COLO668 (cell line): ENCODE measurements around the gene CERKL.
"Not testable (repeated sequence)": the region's sequence is repeated elsewhere in the genome, so short reads cannot be mapped to it uniquely, and the experiment has no call there.

Source experiments
- DNase-seq: peaks from one replicate; lab custom pipeline; 2025; ENCODE audit not compliant: unreplicated experiment; lab: John Stamatoyannopoulos, UW

The CERKL gene, protein sequence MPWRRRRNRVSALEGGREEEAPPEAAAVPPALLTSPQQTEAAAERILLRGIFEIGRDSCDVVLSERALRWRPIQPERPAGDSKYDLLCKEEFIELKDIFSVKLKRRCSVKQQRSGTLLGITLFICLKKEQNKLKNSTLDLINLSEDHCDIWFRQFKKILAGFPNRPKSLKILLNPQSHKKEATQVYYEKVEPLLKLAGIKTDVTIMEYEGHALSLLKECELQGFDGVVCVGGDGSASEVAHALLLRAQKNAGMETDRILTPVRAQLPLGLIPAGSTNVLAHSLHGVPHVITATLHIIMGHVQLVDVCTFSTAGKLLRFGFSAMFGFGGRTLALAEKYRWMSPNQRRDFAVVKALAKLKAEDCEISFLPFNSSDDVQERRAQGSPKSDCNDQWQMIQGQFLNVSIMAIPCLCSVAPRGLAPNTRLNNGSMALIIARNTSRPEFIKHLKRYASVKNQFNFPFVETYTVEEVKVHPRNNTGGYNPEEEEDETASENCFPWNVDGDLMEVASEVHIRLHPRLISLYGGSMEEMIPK

DNA sequence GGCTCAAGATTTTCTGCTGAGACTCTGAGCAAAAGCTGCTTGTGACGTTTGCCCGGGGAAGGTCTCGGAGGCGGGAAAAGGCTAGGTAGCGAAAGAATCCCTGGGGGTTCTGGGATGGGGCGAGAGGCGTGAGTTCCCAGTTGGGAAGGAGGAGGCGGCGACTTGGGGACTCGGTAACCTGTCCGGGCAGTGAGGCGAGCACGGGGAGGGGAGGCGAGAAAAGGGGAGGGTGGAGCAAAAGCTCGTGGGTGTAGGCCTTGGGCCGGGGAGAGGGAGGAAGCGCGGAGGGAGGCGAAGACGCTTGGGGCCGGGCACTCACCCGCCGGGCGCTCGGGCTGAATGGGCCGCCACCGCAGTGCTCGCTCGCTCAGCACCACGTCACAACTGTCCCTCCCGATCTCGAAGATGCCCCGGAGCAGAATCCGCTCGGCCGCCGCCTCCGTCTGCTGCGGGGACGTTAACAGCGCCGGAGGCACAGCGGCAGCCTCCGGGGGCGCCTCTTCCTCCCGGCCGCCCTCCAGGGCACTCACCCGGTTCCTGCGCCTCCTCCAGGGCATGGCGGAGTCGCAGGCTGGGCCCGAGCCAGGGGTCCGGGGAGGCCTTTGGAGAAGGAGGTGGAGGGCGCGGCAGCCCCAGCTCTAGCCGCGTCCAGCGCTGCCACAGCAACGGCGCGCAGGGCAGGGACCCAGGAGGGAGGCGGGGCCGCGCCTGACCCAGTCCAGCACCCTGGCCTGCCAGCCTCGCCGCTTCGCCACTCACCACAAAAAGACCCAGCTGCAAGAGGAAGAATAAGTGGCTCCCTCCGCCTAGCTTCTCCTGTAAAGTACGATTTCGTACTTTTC, at the start of gene CERKL:
Gene CERKL, minus strand, starts transcription at position 656 of the 842 bp plus-strand sequence. Its CDS starts 99 bp downstream, at position 557.
- peak; percentile 41 for DNase-seq

DNA sequence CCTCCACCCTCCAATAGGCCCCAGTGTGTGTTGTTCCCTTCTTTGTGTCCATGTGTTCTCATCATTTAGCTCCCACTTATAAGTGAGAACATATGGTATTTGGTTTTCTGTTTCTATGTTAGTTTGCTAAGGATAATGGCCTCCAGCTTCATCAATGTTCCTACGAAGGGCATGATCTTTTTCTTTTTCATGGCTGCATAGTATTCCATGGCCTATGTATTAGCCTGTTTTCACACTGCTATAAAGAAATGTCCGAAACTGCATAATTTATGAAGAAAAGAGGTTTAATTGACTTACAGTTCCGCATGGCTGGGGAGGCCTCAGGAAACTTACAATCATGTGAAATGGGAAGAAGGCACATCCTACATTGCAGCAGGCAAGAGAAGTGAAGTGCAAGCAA, 45.6 kb upstream of the CERKL start:
- DNase-seq, result not testable (repeated sequence)

DNA sequence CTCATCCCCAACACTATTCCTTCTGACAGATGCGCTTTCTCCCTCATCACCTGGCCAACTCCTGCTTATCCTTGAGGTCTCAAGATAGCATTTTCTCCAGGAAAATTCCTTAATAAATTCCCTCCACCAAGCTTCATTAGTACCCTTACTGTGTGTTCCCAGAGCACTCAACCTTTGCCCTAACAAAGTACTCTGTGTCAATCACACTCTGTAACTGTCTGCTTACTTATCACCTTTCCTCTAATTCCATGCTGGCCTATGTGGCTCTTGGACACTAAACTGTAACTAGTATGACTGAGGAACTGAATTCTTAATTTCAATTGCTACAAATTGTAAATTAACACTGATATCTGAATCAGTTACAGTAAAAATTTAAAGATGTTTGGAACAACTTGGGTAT, 41.3 kb upstream of the CERKL start:
- no peak for DNase-seq

DNA sequence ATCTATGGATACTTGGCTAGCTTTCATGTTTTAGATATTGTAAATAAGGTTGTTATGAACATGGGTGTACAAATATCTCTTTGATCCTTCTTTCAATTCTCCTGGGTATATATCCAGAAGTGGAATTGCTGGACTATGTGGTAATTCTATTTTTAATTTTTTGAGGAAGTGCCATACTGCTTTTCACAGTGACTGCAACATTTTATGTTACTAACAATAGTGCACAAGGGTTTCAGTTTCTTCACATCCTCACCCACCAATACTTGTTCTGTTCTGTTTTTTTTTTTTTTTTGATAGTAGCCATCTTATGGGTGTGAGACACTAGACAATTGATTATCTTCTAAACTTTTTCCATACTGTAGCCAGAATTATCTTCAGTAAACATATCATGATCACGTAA, 40.7 kb upstream of the CERKL start:
- DNase-seq, result no peak

DNA sequence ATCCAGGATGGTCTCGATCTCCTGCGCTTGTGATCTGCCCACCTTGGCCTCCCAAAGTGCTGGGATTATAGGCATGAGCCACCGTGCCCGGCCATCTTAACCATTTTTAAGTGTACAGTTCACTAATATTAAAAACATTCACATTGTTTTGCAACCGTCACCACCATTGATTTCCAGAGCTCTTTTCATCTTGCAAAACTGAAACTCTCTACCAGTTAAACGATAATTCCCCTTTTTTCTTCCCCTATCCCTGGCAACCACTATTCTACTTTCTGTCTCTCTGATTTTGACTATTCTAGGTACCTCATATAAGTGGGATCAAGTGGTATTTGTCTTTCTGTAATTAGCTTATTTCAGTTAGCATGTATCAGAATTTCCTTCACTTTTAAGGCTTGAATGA, 40.2 kb upstream of the CERKL start:
- no peak for DNase-seq

DNA sequence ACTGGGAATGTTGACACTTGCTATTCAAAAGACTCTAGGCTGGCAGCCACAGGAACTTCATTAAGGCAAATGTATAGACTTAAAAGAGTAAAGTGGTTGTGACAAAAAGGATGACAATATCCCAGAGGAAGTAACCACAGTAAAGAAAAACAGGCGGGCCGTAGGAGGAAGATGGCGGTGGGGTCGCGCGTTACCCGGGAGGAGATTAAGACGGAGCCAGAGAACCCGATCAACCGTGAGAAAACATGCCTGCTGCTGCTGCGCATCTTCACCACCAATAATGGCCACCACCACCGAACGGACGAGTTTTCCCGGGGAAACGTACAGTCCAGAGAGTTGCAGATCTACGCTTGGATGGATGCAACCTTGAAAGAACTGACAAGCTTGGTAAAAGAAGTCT, 37.4 kb upstream of the CERKL start:
- DNase-seq, result no peak

DNA sequence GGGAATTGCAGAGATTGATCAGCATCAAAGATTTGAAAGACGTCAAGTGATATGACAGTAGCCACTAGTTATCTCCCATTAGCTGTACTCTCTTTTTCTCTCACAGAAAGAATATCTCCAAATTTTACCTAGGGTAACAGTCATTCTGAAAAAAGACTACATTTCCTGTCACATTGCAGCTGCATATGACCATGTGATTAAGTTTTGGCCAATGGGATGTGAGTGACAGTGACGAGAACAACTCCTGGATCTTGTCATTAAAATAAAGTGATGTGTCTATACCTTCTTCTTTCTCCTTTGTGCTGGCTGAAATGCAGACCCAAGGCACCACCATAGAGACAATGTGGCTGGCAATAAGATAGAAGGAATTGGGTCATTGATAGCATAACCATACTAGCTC, 34.0 kb upstream of the CERKL start:
- DNase-seq, result no peak

DNA sequence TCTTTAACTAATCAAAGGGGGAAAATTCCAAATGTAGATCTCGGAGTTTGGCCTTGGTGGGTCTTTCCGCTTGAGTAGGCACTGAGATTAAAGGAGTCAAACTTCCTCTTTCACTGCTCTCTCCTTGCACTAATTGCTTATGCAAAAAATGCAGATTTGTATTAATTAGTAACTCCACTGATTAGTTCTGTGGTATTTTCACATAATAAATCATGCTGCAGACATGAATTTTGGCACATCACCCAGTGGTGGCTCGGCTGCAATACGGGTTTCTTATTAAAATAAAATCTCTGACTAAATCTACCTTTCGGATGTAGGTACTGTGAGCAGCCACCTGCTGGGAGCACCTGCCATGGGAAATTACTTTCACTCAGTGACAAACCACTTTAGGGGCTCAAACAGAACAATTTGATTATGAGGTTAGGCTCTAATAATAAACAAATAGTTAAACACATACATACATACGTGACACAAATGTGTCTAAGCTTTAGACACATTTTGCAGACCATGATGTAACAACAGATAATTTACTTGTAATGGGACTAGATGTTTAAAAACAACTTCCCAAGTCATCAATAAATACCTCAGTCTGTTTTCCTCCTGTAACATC, 29.8 kb upstream of the CERKL start:
- peak; percentile 24 for DNase-seq

DNA sequence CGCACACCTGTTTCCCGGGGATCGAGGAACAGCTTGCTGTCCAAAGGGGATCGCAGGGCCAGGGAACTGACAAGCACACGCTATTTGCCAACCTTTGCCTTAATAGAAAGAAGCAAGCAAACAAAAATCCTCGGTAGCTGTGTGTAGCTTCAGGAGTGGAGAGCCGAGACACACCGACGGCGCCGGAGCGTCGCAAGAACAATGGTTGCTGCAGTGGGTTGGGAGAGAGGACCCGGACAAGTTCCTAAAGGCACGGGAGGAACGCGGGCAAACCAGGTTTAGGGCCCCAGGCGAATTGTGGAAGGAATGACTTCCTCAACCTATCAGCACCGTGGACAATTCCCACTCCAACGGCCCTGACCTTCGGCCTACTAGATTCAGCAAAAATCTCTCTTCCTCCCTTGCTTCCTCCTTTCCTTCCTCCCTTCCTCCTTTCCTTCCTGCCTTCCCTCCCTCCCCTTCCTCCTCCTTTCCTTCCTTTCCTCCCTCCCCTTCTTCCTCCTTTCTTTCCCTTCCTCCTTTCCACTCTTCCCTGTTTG, 28.3 kb upstream of the CERKL start:
- DNase-seq, result no peak

DNA sequence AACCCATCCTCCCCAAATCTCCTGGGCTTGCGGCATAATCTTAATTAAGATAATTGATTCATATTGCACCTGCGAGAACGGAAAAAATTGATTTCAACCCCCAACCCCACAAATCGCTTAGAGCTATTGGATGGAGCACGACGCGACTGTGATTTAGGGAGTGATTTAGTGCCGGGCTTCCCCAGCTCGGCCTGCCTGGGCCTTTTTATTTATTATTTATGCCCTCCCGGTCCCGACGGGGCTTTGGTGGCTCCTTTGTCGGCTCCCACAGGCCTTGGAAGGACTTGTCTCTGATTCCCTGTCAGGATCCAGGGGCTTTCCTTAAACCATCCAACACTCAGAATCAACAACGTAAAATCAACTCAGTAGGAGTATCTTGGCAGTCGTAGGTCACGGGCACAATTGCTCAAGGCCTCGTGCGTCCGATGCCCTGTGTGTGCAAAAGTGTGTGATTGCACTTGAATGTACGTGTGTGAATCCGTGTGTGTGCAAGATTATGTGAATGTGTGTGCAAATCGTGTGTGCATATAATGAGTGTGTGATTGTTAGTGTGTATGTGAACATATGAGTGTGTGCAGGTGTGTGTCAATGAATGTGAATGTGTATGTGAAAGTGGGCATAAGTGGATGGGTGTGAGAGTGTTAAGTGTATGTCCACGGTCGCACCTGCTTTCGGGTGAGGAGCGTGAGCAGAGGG, 27.7 kb upstream of the CERKL start:
- DNase-seq, result no peak

DNA sequence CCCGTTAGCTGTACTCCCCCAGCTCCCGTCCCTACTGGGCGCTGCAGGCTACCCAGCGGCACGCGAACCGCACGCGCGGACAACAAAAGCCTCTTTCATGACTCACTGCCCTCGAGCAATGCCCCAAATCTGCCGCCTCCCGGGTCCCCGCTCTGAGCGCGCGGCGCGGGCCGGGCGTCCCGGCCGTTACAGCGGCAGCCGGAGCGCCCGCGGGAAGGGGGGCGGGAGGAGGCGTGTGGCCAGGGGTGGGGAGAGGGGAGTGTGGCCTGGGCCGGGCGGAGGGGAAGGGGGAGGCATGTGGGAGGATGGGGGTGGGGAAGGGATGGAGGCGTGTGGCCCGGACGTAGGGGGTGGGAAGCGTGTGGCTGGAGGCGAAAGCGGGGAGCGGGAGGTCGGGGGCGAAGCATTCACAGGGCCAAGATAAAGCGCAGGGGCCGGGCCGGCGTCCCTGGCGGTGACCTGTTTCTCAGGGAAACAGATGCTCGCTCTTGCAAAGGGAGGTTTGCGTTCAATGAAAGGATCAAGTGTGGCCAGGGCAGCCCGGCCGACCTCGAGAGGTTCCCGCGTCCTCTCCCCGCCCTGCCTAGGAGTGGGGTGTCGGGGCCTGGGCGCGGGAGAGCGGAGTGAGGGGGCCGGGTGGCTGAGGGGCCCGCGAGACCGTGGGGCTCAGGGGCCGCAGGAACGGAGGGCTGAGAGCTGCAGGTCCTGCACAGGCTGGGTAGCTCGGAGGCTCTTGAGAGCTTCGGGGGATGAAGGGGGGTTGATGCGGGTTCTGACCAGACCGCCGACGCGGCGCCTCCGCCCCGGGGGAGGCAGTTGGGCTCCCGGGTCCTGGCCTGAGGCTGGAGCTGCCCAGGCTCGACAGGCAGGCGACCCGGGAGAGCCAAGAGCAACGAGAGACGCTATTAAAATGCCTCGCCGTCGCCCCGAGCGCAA, 26.9 kb upstream of the CERKL start:
- peak; percentile 64 for DNase-seq

DNA sequence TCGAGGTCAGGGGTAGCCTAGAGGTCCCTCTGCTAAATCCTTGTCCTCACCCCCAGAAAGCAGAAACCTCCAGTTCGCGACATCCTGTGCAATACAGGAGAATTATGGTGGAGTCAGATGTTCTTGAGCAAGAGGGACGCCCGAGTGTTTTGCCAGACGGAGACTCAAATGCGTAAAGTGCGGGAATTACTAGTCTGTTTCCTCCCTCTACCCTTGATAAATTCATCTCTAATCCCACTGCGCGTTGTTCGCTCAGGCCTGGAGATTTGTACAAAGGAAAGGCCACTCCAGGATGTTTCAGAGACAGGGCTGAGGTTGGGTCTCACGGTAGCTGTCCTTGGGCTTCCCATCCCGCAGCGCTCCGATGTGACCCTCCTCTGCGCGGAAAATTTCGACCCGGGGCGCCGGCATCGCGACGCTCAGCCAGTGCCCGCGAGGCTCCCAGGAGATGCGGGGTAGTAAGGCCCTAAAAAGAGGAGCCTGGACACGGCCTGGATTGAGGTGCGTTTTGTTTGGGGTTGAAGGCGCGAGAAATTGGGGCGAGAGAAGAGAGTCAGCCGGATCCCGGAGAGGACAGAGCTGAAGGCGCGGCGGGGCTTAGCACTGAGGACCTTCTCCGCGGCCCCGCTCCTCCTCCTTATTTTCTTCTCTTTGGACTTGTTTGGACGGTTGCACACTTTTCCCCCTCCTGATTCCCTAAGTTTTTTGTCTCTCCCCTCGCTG, 26.1 kb upstream of the CERKL start:
- DNase-seq, result no peak

DNA sequence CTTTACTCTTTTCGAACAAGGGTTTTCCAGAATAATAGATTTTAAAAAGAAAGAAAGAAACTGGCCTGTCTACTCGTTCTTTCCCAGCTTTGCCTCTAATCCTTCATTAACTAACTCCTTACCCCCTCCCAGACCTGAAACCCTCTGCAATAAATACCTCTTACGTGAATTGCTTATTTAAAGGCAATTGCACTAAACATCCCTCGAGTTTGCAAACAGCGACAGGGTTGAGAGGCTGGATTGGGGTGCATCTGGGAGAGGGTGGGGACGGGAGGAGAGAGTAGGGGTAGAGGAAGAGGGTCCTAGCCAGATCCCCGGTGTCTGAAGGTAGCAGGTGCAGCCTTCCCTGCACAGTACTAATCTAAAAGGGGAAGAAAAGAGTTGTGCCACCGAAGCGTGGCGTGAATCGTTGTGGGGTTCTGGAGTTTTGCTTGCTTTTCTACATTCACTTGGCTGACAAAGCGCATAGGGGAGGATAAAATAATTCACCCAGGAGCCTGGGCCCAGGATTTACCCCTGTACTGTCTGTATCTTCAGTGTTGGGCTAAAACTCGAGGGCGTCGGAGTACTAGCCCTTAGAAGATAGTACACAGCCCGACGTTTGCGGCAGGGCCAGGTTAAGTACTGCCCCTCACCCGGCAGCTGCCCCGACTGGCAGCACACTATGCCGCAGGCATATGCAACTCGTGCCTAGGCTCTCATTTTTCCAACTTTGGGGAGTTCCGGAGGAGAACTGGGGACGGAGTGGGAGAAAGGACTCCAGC, 25.3 kb upstream of the CERKL start:
- DNase-seq, result no peak

DNA sequence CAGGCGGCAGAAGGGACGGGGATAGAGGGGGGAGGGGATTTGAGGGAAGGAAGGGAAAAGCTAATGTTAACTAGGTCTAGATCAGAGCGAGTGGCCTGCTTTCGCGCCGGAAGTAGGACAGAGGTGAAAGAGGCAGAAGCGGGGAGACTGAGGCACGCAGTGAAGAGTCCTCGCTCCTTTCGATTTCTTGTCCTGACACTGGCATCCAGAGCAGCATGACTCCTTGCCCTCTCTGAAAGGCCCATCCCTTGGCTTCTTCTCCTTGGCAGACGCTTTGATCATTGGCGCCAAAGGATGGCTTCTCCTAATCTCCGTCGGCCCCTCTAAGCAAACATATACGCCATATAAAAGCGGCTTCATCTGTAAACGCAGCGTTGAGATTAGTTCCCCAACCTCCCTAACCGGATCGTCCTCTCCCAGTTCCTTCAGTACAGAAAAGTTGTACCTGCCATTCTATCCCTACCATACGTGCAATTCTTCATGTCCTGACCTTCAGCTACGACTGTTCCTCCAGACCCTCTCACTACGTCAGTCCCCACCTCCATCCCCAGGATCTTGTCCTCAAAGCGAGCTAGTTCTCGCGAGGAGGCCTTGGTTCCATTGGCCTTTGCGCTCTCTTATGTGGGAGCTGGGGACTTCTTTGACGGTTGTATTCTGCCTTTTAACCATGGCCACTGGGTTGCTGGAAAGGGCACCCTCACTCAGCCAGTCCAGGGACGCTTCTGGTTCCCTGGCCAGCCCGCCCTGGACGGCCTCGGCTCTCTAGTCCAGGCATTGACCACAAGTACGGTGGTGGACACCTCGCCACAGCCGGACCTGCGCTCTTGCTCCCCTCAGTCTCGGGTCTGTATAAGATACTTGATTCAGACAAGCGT, 24.3 kb upstream of the CERKL start:
- DNase-seq, result no peak

DNA sequence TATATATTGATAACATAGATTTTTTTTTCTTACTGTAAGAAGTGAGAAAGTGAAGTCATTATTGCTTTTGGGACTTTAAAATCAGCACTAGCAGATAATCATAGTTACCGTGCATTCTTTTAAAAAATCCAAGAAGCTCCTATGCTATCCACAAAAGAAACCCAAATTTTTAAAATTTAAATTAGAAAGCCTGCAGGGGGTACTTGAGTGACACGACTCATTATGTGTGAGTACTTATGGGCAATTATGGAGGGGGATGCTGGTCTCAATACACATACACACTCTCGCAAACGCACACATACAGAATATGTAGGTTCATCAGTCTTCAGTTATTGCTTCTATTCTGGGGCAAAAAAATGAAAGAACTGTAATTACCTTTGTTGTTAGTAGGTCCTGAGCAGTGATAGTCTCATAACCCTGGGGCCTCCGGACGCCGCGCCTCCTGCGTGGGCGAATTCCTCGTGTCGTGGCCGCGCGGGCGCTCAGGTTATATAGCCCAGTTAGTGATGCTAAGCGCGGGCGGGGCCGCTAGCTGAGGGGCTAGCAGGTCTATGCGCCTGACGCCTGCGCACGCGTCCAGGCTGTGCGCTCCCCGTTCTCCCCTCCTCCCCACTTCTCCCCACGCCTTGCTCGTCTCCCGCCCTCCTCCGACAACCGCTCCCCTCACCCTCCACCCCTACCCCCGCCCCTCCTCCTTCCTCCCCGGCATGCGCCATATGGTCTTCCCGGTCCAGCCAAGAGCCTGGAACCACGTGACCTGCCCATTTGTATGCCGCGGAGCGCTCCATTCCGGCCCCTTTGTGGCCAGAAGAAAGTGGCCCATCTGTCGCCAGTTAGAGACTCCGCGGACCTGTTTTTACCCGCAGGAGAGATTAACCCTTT, 23.4 kb upstream of the CERKL start, which contains the start of gene NEUROD1:
Gene NEUROD1, minus strand, starts transcription at position 463 of the 882 bp plus-strand sequence. CDS start 1,657 bp downstream, outside the sequence.
- peak; percentile 87 for DNase-seq

DNA sequence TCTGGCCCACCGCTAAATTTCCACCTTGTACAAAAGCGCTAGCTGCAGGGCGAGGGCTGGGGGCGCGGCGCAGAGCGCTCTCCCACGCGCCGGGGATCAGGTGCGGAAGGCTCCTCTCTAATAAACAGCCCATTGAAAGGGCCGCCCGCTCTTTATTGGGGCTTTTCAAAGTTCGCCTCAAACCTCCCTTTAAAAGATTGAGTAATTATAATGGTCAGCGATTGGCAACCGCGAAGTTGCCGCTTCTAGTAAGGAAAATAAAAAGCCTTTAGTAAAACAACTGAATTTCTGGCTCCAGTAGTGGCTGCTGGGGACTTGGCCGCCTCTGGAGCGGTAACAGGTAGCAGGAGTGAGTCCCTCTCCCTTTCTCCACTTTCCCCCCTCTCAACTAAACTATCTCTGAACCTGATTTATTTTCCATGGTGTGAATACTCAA, 22.7 kb upstream of the CERKL start:
- peak; percentile 31 for DNase-seq
